ENCODE measurements around the gene MMP2. TPM values are rescaled to one million over a fixed set of nuclear protein-coding genes. Genes with fewer than 3 reads are reported as not detected.

The MMP2 gene
- total and polyA plus RNA-seq, 4 experiments from 2014 or later, result 0.55 to 0.84 TPM; not detected in 2

DNA sequence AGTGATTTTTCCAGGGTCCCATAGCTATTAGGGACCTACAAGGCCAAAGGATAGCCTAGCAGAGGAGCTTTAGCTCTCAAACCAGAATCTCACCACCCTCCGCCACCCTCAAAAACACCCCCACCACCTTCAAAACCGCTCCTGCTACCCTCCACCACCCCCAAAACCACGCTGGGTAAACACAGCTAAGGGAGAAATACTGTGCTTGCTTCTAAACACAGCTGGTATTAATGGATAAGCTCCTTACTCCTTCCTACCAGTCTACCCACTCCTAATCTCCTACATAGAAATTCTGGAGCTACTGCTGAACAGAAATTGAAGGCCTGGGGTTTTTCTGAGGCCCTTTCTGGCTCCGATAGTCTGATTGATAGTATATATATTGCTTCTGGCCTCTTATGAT is 27.7 kb downstream of the MMP2 start:
- POLR2A ChIA-PET (ENCODE audit: partially characterized antibody), result no interaction called here
- Mint-ChIP-seq H3K4me3 (peak overlapping the region in 1 of 8 donors; percentile 27), H3K9me3 (peaks cover 0 to 7% (median 2%) of the 10 kb centered on the region in 8 donors), H3K27ac (no peak overlapping the region), H3K27me3 (peaks cover 21 to 24% of the 10 kb centered on the region in 2 donors), H3K4me1 (peaks cover 1 to 5% (median 5%) of the 10 kb centered on the region in 4 donors), H3K36me3 (no peaks in the 10 kb centered on the region)
- Histone ChIP-seq H3K27ac (ENCODE audit: low read depth, low read length) (no peak overlapping the region), H3K27me3 (ENCODE audit: insufficient read depth, low read length) (peaks cover 3% of the 10 kb centered on the region), H3K36me3 (ENCODE audit: insufficient read depth, low read length) (no peaks in the 10 kb centered on the region), H3K4me3 (ENCODE audit: low read length in 2 of 2) (no peak overlapping the region), H3K9me3 (ENCODE audit: control insufficient read depth in 1 of 2, low read length in 2 of 2) (no peaks in the 10 kb centered on the region), H3K4me1 (ENCODE audit: insufficient read depth, low read length) (no peaks in the 10 kb centered on the region)
- CTCF ChIA-PET (ENCODE audit: partially characterized antibody), result no interaction called here
- intact Hi-C loops (cut with micrococcal nuclease), result no loop called here
- no peak for DNase-seq

DNA sequence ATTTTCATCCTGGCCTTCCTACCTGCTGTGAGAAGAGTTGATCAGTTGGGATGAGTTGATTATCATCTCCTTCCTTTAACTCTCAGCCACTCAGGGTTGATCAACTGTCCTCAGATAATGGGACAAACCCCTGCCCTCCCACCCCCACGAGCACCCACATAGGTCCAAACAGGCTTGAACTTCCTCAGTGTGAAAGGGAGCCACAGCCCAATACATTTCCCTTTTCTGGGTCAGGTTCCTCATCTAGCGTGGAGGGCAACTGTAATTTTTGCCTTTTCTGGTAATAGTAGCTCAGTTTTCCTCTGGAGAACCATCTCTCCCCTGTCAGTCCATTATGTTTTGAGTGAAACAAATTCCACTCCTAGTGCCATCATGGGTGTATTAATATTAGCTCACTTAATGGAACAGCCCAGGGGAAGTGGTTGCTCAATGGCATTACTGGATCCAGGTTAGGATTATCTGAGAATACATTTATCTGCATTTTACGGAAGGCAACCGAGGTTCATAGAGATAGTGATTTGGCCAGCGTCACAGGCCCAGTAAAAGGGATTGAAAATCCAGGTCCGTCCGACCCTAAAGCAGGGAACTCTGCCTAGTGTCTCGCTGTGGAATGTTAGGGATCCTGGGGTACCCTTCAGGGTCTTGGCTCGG is 29.4 kb downstream of the MMP2 start:
- H3K27me3 ChIP-seq (ENCODE audit: insufficient read depth, low read length), result peaks cover 3% of the 10 kb centered on the region
- intact Hi-C loops (cut with micrococcal nuclease), result no loop called here
- DNase-seq, result no peak
- H3K4me1 ChIP-seq (ENCODE audit: insufficient read depth, low read length), result no peaks in the 10 kb centered on the region
- no peak overlapping the region for H3K4me3 ChIP-seq (ENCODE audit: low read length in 2 of 2)
- no peak overlapping the region for H3K27ac Mint-ChIP-seq
- POLR2A ChIA-PET (ENCODE audit: partially characterized antibody), result no interaction called here
- H3K4me3 Mint-ChIP-seq, result peak overlapping the region in 6 of 8 donors; percentile 15 to 74 (median 54)
- no peak overlapping the region for H3K27ac ChIP-seq (ENCODE audit: low read depth, low read length)
- CTCF ChIA-PET (ENCODE audit: partially characterized antibody), result no interaction called here
- H3K36me3 Mint-ChIP-seq, result no peaks in the 10 kb centered on the region
- peaks cover 30 to 31% of the 10 kb centered on the region in 2 donors for H3K27me3 Mint-ChIP-seq
- H3K9me3 ChIP-seq (ENCODE audit: control insufficient read depth in 1 of 2, low read length in 2 of 2), result no peaks in the 10 kb centered on the region
- peaks cover 0 to 22% (median 18%) of the 10 kb centered on the region in 8 donors for H3K9me3 Mint-ChIP-seq
- peaks cover 1 to 5% (median 5%) of the 10 kb centered on the region in 4 donors for H3K4me1 Mint-ChIP-seq
- no peaks in the 10 kb centered on the region for H3K36me3 ChIP-seq (ENCODE audit: insufficient read depth, low read length)

DNA sequence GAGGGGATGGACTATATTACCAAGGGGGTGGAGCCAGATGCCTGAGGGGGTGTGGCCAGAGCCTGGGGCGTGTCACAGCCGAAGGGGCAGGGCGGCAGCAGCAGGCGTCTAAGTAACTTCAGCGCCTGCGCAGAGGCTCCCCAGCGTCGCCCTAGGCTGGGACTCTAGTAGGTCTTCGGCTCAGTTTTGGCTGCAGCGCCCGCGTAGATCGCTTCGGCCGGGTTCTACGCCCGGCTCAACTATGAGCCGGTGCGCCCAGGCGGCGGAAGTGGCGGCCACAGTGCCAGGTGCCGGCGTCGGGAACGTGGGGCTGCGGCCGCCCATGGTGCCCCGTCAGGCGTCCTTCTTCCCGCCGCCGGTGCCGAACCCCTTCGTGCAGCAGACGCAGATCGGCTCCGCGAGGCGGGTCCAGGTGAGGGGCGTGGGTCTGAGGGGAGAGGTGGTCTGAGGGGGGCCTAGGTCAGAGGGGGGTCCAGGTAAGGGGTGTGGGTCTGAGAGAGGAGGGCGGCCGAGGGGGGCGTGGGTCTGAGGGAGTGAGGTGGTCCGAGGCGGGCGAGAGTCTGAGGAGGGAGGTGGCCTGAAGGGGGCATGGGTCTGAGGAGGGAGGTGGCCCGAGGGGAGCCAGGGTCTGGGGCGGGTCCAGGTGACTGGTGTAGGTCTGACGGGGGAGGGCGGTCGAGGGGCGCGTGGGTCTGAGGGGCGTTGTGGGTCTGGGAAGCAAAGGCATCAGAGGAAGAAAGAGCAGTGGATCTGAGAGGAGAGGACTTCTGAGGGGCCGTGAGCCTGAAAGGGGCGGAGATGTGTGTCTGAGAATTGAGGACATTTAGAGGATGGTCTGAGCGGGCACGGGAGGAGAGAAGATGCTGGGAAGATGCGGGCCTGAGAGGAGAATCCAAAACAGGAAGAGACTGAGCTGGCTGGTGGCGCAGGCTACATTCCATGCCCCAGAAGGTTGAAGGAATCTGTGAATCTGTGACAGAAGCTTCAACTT is 30.2 kb downstream of the MMP2 start, which contains the start of gene LPCAT2:
LPCAT2 (plus strand) TSS at position 132 of the 991 bp plus-strand sequence; CDS start at position 242, 110 bp downstream.
- no peak within 1 kb of the TSS for H3K4me3 ChIP-seq (ENCODE audit: low read length in 2 of 2)
- DNase-seq, result peak in 2 of 5 donors; percentile 2 to 37
- Mint-ChIP-seq H3K4me3 (peak within 1 kb of the TSS; percentile 15 to 74 (median 49)), H3K27ac (no peak within 1 kb of the TSS), H3K4me1 (peaks cover 1 to 5% (median 5%) of the 10 kb centered on the region in 4 donors), H3K27me3 (peaks cover 30 to 34% of the 10 kb centered on the region in 2 donors), H3K36me3 (no peaks in the 10 kb centered on the region), H3K9me3 (peaks cover 0 to 22% (median 21%) of the 10 kb centered on the region in 8 donors)
- no peaks in the 10 kb centered on the region for H3K9me3 ChIP-seq (ENCODE audit: control insufficient read depth in 1 of 2, low read length in 2 of 2)
- CTCF ChIA-PET (ENCODE audit: partially characterized antibody), result no interaction called here
- intact Hi-C loops (cut with micrococcal nuclease), result no loop called here
- H3K27ac ChIP-seq (ENCODE audit: low read depth, low read length), result no peak within 1 kb of the TSS
- peaks cover 3% of the 10 kb centered on the region for H3K27me3 ChIP-seq (ENCODE audit: insufficient read depth, low read length)
- H3K36me3 ChIP-seq (ENCODE audit: insufficient read depth, low read length), result no peaks in the 10 kb centered on the region
- POLR2A ChIA-PET (ENCODE audit: partially characterized antibody), result no interaction called here
- no peaks in the 10 kb centered on the region for H3K4me1 ChIP-seq (ENCODE audit: insufficient read depth, low read length)

- Mint-ChIP-seq H3K9me3 (peaks cover 0 to 22% (median 21%) of the 10 kb centered on the region in 8 donors), H3K27ac (no peak overlapping the region), H3K36me3 (no peaks in the 10 kb centered on the region), H3K4me1 (peaks cover 1 to 5% (median 5%) of the 10 kb centered on the region in 4 donors), H3K27me3 (peaks cover 30 to 34% of the 10 kb centered on the region in 2 donors), H3K4me3 (peak overlapping the region in 2 of 8 donors; percentile 13 to 45)
- H3K27ac ChIP-seq (ENCODE audit: low read depth, low read length), result no peak overlapping the region
- POLR2A ChIA-PET (ENCODE audit: partially characterized antibody), result no interaction called here
- H3K4me3 ChIP-seq (ENCODE audit: low read length in 2 of 2), result no peak overlapping the region
- DNase-seq, result no peak
- no peaks in the 10 kb centered on the region for H3K4me1 ChIP-seq (ENCODE audit: insufficient read depth, low read length)
- CTCF ChIA-PET (ENCODE audit: partially characterized antibody), result interaction anchor here (0.6 kb wide), 1 partner anchor 75 kb away, joined by 6 read pairs; no protein-coding TSS in a partner anchor
- H3K9me3 ChIP-seq (ENCODE audit: control insufficient read depth in 1 of 2, low read length in 2 of 2), result no peaks in the 10 kb centered on the region
- intact Hi-C loops (cut with micrococcal nuclease), result no loop called here
- peaks cover 3% of the 10 kb centered on the region for H3K27me3 ChIP-seq (ENCODE audit: insufficient read depth, low read length)
- H3K36me3 ChIP-seq (ENCODE audit: insufficient read depth, low read length), result no peaks in the 10 kb centered on the region
These were observed 31.3 kb downstream of the MMP2 start for GRCh38 chr16:55510185-55510805.

GRCh38 chr16:55512941-55513340 is 33.9 kb downstream of the MMP2 start:
- H3K4me3 Mint-ChIP-seq, result no peak overlapping the region
- no peak for DNase-seq
- H3K4me1 Mint-ChIP-seq, result peaks cover 1 to 5% (median 5%) of the 10 kb centered on the region in 4 donors
- no peaks in the 10 kb centered on the region for H3K9me3 ChIP-seq (ENCODE audit: control insufficient read depth in 1 of 2, low read length in 2 of 2)
- POLR2A ChIA-PET (ENCODE audit: partially characterized antibody), result no interaction called here
- H3K36me3 Mint-ChIP-seq, result no peaks in the 10 kb centered on the region
- no peak overlapping the region for H3K27ac Mint-ChIP-seq
- peaks cover 0 to 24% (median 21%) of the 10 kb centered on the region in 8 donors for H3K9me3 Mint-ChIP-seq
- peaks cover 25 to 28% of the 10 kb centered on the region in 2 donors for H3K27me3 Mint-ChIP-seq
- no peak overlapping the region for H3K27ac ChIP-seq (ENCODE audit: low read depth, low read length)
- H3K27me3 ChIP-seq (ENCODE audit: insufficient read depth, low read length), result peaks cover 3% of the 10 kb centered on the region
- H3K36me3 ChIP-seq (ENCODE audit: insufficient read depth, low read length), result no peaks in the 10 kb centered on the region
- H3K4me1 ChIP-seq (ENCODE audit: insufficient read depth, low read length), result no peaks in the 10 kb centered on the region
- H3K4me3 ChIP-seq (ENCODE audit: low read length in 2 of 2), result no peak overlapping the region
- intact Hi-C loops (cut with micrococcal nuclease), result no loop called here
- CTCF ChIA-PET (ENCODE audit: partially characterized antibody), result interaction anchor here (1.7 kb wide), 1 partner anchor 48 kb away, joined by 6 read pairs; no protein-coding TSS in a partner anchor

DNA sequence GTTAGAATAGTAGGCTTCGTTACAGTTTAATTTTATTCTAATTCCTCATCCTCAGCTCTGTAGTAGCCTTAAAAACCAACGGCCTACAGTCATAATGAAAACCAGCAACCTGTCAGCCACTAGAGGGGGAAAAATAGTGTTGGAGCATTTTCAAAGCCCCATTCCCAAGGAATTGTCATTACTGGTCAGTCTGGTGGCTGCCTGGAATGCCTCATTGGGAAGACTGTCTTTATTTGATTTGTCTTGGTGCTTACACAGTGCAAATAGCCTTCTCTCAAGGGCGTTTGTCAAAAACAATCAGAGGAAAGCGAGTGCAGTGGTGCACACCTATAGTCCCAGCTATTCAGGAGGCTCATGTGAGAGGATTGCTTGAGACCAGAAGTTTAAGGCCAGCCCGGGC is 34.6 kb downstream of the MMP2 start:
- peaks cover 0 to 24% (median 21%) of the 10 kb centered on the region in 8 donors for H3K9me3 Mint-ChIP-seq
- H3K4me3 ChIP-seq (ENCODE audit: low read length in 2 of 2), result no peak overlapping the region

More for the DNA sequence above, 34.6 kb downstream of the MMP2 start:
- H3K27me3 Mint-ChIP-seq, result peaks cover 22 to 24% of the 10 kb centered on the region in 2 donors
- H3K27me3 ChIP-seq (ENCODE audit: insufficient read depth, low read length), result peaks cover 3% of the 10 kb centered on the region
- no peak for DNase-seq
- intact Hi-C loops (cut with micrococcal nuclease), result no loop called here
- no peaks in the 10 kb centered on the region for H3K36me3 ChIP-seq (ENCODE audit: insufficient read depth, low read length)
- no peak overlapping the region for H3K27ac ChIP-seq (ENCODE audit: low read depth, low read length)
- ChIA-PET CTCF (ENCODE audit: partially characterized antibody) (interaction anchor here (0.6 to 1.8 kb wide), 3 partner anchors 14 to 49 kb away, joined by 3 to 9 read pairs (median 6); no protein-coding TSS in a partner anchor), POLR2A (ENCODE audit: partially characterized antibody) (no interaction called here)
- no peak overlapping the region for H3K4me3 Mint-ChIP-seq
- no peak overlapping the region for H3K27ac Mint-ChIP-seq
- peaks cover 1 to 5% (median 4%) of the 10 kb centered on the region in 4 donors for H3K4me1 Mint-ChIP-seq
- H3K4me1 ChIP-seq (ENCODE audit: insufficient read depth, low read length), result no peaks in the 10 kb centered on the region
- H3K9me3 ChIP-seq (ENCODE audit: control insufficient read depth in 1 of 2, low read length in 2 of 2), result no peaks in the 10 kb centered on the region
- no peaks in the 10 kb centered on the region for H3K36me3 Mint-ChIP-seq

Data from CD4-positive, alpha-beta memory T cell (primary cell).